K562 (cell line): ENCODE data around the gene GHSR. TPM values are rescaled to one million over a fixed set of nuclear protein-coding genes. Genes with fewer than 3 reads are reported as not detected.

Source experiments
- ATAC-seq: fragments of 200-7000 bp; cut with Tn5 transposase; 3 replicates; pipeline ENCODE4 v1.9.1; 2020; ENCODE audit warnings: moderate library complexity
- BruUV-seq: library from RNA; stranded (reverse); fragments of 400-500 nt; replicated peaks from 2 replicates; lab custom pipeline; 2021; lab: Mats Ljungman, UMichigan
- CTCF ChIA-PET: fragments of 300-600 bp; formaldehyde crosslinking; extraction: SDS; loops from one replicate; lab custom pipeline; 2021; ENCODE audit warnings: low intra/inter-chr PET ratio; lab: Yijun Ruan, JAX
- POLR2A ChIA-PET: fragments of 300-600, 350-650 bp; sonication (Branson Sonifier 250); formaldehyde crosslinking; extraction: SDS; loops from one replicate; lab custom pipeline; 2021; ENCODE audit warnings: antibody characterized with exemption, inconsistent platforms; lab: Yijun Ruan, JAX
- DNase-seq, 4 experiments: peaks; one replicate each; pipeline versions ENCODE4 v3.0.0 to v3.0.0-alpha.2; 2011 to 2018; ENCODE audit warnings: low spot score in 3 of 4, mixed read lengths in 3 of 4; ENCODE audit errors: extremely low read depth in 1 of 4
- FAIRE-seq: peaks from 2 replicates; lab custom pipeline; 2011; peaks lifted over from hg19 to GRCh38; lab: Jason Lieb, UNC
- H2AFZ ChIP-seq: 2 replicates; pipeline ENCODE4 v1.6.0; 2011; ENCODE audit warnings: low read depth, low read length, control low read depth, inconsistent platforms
- H3K27ac ChIP-seq: fragments of 200-600 bp; 3 replicates; pipeline ENCODE4 v1.8.0; 2011; ENCODE audit warnings: low read depth, mild to moderate bottlenecking, control low read depth, inconsistent platforms, low read length, moderate library complexity, mixed read lengths; ENCODE audit errors: extremely low read depth
- H3K27me3 ChIP-seq, 2 experiments: fragments of 300-600 bp in 1 of 2; 2 replicates in 1 of 2; 3 replicates in 1 of 2; pipeline versions ENCODE4 v1.6.0 to v1.8.0; 2011; ENCODE audit warnings: inconsistent platforms in 2 of 2, low read length in 2 of 2, mild to moderate bottlenecking in 1 of 2, mixed read lengths in 1 of 2, moderate library complexity in 1 of 2; ENCODE audit not compliant: control insufficient read depth in 2 of 2, insufficient read depth in 2 of 2
- H3K36me3 ChIP-seq: fragments of 300-600 bp; 3 replicates; pipeline ENCODE4 v1.8.0; 2011; ENCODE audit warnings: mild to moderate bottlenecking, low read length, inconsistent platforms; ENCODE audit not compliant: control insufficient read depth, insufficient read depth
- H3K4me1 ChIP-seq, 2 experiments: fragments of 200-600 bp in 1 of 2; replicated peaks in 1 of 2; 2 replicates in 1 of 2; 3 replicates in 1 of 2; pipeline versions ENCODE4 v1.5.1 to v1.8.0; 2011; ENCODE audit warnings: inconsistent platforms in 2 of 2, low read length in 2 of 2, mild to moderate bottlenecking in 1 of 2, mixed read lengths in 1 of 2, moderate library complexity in 1 of 2; ENCODE audit not compliant: control insufficient read depth in 2 of 2, insufficient read depth in 2 of 2
- H3K4me2 ChIP-seq: 2 replicates; pipeline ENCODE4 v1.6.1; 2011; ENCODE audit warnings: low read length, control low read depth, inconsistent platforms, mixed read lengths; ENCODE audit not compliant: insufficient read depth
- H3K4me3 ChIP-seq: fragments of 200-600 bp; sonication (generic), shearing (Covaris generic); 2 replicates; pipeline ENCODE4 v1.5.1; 2016; ENCODE audit warnings: control low read depth, inconsistent platforms
- H3K79me2 ChIP-seq: fragments of 200-600 bp; 3 replicates; pipeline ENCODE4 v1.8.0; 2011; ENCODE audit warnings: low read length, inconsistent platforms; ENCODE audit not compliant: control insufficient read depth, insufficient read depth
- H3K9ac ChIP-seq, 2 experiments: 2 replicates each; pipeline versions ENCODE4 v1.6.0 to v1.6.1; 2011; ENCODE audit warnings: low read depth in 2 of 2, low read length in 2 of 2, control low read depth in 1 of 2, inconsistent platforms in 1 of 2, mild to moderate bottlenecking in 1 of 2, mixed read lengths in 1 of 2; ENCODE audit not compliant: insufficient read depth in 1 of 2
- H3K9me1 ChIP-seq: one replicate; pipeline ENCODE4 v1.6.0; 2011; ENCODE audit warnings: inconsistent platforms, mild to moderate bottlenecking, low read length, moderate library complexity; ENCODE audit not compliant: control insufficient read depth, insufficient read depth
- H3K9me3 ChIP-seq: replicated peaks from 2 replicates; pipeline ENCODE4 v1.5.1; 2011; ENCODE audit warnings: low read depth, low read length, inconsistent platforms; ENCODE audit not compliant: control insufficient read depth, insufficient read depth
- H4K20me1 ChIP-seq: replicated peaks from 2 replicates; pipeline ENCODE4 v1.6.1; 2011; ENCODE audit warnings: low read length, inconsistent platforms, mixed read lengths; ENCODE audit not compliant: control insufficient read depth, insufficient read depth
- AFF4 ChIP-seq: sonication (generic); formaldehyde crosslinking; IDR thresholded peaks from 2 replicates; pipeline ENCODE4 v1.8.0; 2023; ENCODE audit warnings: mild to moderate bottlenecking, missing genetic modification reagents
- BCOR ChIP-seq: fragments of 450-650 bp; IDR thresholded peaks from 2 replicates; pipeline ENCODE4 v1.6.1; 2016
- CGGBP1 ChIP-seq: fragments of 250-450 bp; sonication (Bioruptor Pico); IDR thresholded peaks from 2 replicates; pipeline ENCODE4 v1.9.0; 2021; ENCODE audit warnings: mild to moderate bottlenecking
- DNMT1 ChIP-seq: fragments of 450-650 bp; IDR thresholded peaks from 2 replicates; pipeline ENCODE4 v1.6.1; 2016; ENCODE audit warnings: antibody characterized with exemption, mild to moderate bottlenecking
- KDM5B ChIP-seq: fragments of 200-600 bp; sonication (generic); IDR thresholded peaks from 2 replicates; pipeline ENCODE4 v1.6.1; 2012; ENCODE audit warnings: low read depth, mild to moderate bottlenecking, moderate library complexity, low read length, control low read depth, inconsistent platforms; ENCODE audit not compliant: insufficient replicate concordance
- LEF1 ChIP-seq: fragments of 450-650 bp; IDR thresholded peaks from 2 replicates; pipeline ENCODE4 v1.6.1; 2016; ENCODE audit warnings: mild to moderate bottlenecking
- MITF ChIP-seq: IDR thresholded peaks from 2 replicates; pipeline ENCODE4 v1.6.1; 2014; ENCODE audit warnings: antibody characterized with exemption
- RBM34 ChIP-seq: fragments of 200-400 bp; formaldehyde crosslinking; IDR thresholded peaks from 2 replicates; pipeline ENCODE4 v1.6.1; 2018; ENCODE audit warnings: low read length, borderline replicate concordance; ENCODE audit not compliant: insufficient read depth
- RUNX1 ChIP-seq: sonication (generic); IDR thresholded peaks from 2 replicates; pipeline ENCODE4 v1.6.1; 2016; ENCODE audit warnings: antibody characterized with exemption, low read depth
- TCFL5 ChIP-seq: fragments of 250-450 bp; sonication (Bioruptor Pico); conservative IDR thresholded peaks from 2 replicates; pipeline ENCODE4 v1.6.1; 2021; ENCODE audit warnings: mild to moderate bottlenecking, moderate library complexity, matching md5 sums
- ZHX1 ChIP-seq: fragments of 150-350 bp; conservative IDR thresholded peaks from 2 replicates; pipeline ENCODE4 v1.6.1; 2014; ENCODE audit warnings: low read length
- ZNF280B ChIP-seq: fragments of 250-450 bp; sonication (Bioruptor Pico); IDR thresholded peaks from 2 replicates; pipeline ENCODE4 v1.5.1; 2021; ENCODE audit warnings: mild to moderate bottlenecking
- WGBS: fragments of 100-300 bp; shearing (Covaris generic); methylation state at CpG from one replicate; pipeline ENCODE4 v1.1.6; 2016; ENCODE audit warnings: low coverage, mixed read lengths; ENCODE audit not compliant: insufficient coverage; ENCODE audit errors: missing lambda C conversion rate; 5-methylcytosine and 5-hydroxymethylcytosine counted together
- in situ Hi-C: fragments of 300-500 bp; cut with MboI; formaldehyde crosslinking; loops from 4 replicates; pipeline ENCODE4 v1.15.0; 2018; ENCODE audit warnings: inconsistent platforms, mixed read lengths
- intact Hi-C: fragments of 100-400 bp; cut with micrococcal nuclease; formaldehyde crosslinking; loops from 2 replicates; pipeline ENCODE4 v1.14.2; 2022
- polyA plus RNA-seq, 8 experiments: library from polyadenylated mRNA; depleted of rRNA in 4 of 8; stranded (reverse) in 5 of 8; unstranded in 3 of 8; fragments of >200 nt; fragmentation: Nextera tagmentation in 2 of 8; fragmentation: Illumina TruSeq in 1 of 8; extraction: Ambion mirVana in 2 of 8; extraction: Trizol in 1 of 8; gene quantifications; 2 replicates each; pipeline versions ENCODE4 v1.2.1 to v1.2.3, GENCODE V29; 2011 to 2014; ENCODE audit warnings: inconsistent platforms in 1 of 8, missing spikeins in 1 of 8
- total RNA-seq, 7 experiments: library from RNA; depleted of rRNA in 6 of 7; stranded (reverse); fragments of >200 nt in 6 of 7; fragmentation: Illumina TruSeq in 2 of 7; extraction: Trizol in 2 of 7; gene quantifications; 2 replicates each; pipeline versions ENCODE4 v1.2.1 to v1.2.3, GENCODE V29; 2011 to 2021; ENCODE audit warnings: low replicate concordance in 1 of 7

Gene GHSR
- total and polyA plus RNA-seq, 9 of the 15 experiments (the other 6 are each of a cell fraction or from before 2014, with no cell fraction given), result not detected

- ChIA-PET POLR2A (no interaction called here), CTCF (no interaction called here)
- Histone ChIP-seq H3K79me2 (no peaks in the 10 kb centered on the region), H3K27me3 (no peaks in the 10 kb centered on the region), H3K36me3 (peaks cover 7% of the 10 kb centered on the region; the same call in 1 of the 3 replicates), H3K27ac (no peak overlapping the region), H3K4me2 (no peak overlapping the region), H3K9me3 (no peaks in the 10 kb centered on the region), H4K20me1 (no peaks in the 10 kb centered on the region), H3K9me1 (no peaks in the 10 kb centered on the region), H3K9ac (no peak overlapping the region), H3K4me1 (no peaks in the 10 kb centered on the region), H3K4me3 (no peak overlapping the region), H2AFZ (no peak overlapping the region)
- no TSS peak for BruUV-seq
- 96% methylated on average over 4 of the region's 4 CpGs for WGBS
- intact Hi-C loops, result no loop called here
- DNase-seq (no peak), FAIRE-seq (no peak), ATAC-seq (no peak)
- no peak for TF ChIP-seq MITF
- TF ChIP-seq TCFL5, result no peak
- TF ChIP-seq ZHX1, result no peak
- no peak for TF ChIP-seq KDM5B
- TF ChIP-seq DNMT1, result no peak
- TF ChIP-seq RUNX1, result no peak
- TF ChIP-seq AFF4 (CRISPR knock-in tag), result no peak
- no peak for TF ChIP-seq RBM34
- no peak for TF ChIP-seq LEF1
- TF ChIP-seq ZNF280B (CRISPR knock-in tag), result no peak
- no peak for TF ChIP-seq BCOR
- TF ChIP-seq CGGBP1 (CRISPR knock-in tag), result no peak
- in situ Hi-C loops, result no loop called here
These were observed 49.8 kb downstream of the GHSR start for GRCh38 chr3:172398484-172398883.
